ENCODE results near the gene GABRR1. TPM values are rescaled to one million over a fixed set of nuclear protein-coding genes. Genes with fewer than 3 reads are reported as not detected.
A peak's percentile ranks its signal among the peaks of the same experiment; 100 is the strongest.

The GABRR1 gene
- total and polyA plus RNA-seq, 2 of the 13 experiments (the other 11 are each of a cell fraction or from before 2014, with no cell fraction given): not detected

DNA sequence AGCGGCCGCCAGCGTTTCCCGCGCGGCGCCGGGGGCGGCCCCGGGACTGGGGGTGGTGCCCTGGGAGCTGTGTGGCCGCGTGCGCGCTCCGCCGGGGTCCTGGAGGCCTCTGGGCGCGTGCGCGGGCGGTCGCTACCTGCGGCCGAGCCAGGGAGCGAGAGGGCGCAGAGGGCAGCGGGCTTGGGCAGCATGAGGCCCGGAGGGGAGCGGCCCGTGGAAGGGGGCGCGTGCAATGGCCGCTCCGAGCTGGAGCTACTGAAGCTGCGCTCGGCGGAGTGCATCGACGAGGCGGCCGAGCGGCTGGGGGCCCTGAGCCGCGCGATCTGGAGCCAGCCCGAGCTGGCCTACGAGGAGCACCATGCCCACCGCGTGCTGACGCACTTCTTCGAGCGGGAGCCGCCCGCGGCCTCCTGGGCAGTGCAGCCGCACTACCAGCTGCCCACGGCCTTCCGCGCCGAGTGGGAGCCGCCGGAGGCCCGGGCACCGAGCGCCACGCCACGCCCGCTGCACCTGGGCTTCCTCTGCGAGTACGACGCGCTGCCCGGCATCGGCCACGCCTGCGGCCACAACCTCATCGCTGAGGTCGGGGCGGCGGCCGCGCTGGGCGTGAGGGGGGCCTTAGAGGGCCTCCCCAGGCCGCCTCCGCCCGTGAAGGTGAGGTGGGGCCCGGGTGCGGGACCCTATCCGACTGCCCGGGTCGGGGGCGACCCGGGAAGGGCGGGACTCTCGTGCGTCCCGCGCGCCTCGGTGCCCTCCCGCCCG lies 71.0 kb downstream of the GABRR1 start, which contains the start of gene PM20D2 (continued):
- TF ChIP-seq MEIS2 (CRISPR knock-in tag; IDR thresholded peaks at IDR 0.05): no peak
- TF ChIP-seq, protein P1, sequence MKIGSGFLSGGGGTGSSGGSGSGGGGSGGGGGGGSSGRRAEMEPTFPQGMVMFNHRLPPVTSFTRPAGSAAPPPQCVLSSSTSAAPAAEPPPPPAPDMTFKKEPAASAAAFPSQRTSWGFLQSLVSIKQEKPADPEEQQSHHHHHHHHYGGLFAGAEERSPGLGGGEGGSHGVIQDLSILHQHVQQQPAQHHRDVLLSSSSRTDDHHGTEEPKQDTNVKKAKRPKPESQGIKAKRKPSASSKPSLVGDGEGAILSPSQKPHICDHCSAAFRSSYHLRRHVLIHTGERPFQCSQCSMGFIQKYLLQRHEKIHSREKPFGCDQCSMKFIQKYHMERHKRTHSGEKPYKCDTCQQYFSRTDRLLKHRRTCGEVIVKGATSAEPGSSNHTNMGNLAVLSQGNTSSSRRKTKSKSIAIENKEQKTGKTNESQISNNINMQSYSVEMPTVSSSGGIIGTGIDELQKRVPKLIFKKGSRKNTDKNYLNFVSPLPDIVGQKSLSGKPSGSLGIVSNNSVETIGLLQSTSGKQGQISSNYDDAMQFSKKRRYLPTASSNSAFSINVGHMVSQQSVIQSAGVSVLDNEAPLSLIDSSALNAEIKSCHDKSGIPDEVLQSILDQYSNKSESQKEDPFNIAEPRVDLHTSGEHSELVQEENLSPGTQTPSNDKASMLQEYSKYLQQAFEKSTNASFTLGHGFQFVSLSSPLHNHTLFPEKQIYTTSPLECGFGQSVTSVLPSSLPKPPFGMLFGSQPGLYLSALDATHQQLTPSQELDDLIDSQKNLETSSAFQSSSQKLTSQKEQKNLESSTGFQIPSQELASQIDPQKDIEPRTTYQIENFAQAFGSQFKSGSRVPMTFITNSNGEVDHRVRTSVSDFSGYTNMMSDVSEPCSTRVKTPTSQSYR (CRISPR knock-in tag; IDR thresholded peaks at IDR 0.05; ENCODE audit: borderline replicate concordance): peak; percentile 48; the same call in 1 of the 2 replicates
- peak; percentile 90 for TF ChIP-seq ATF7-NPFF (CRISPR knock-in tag; IDR thresholded peaks at IDR 0.05; ENCODE audit: low read depth)
- TF ChIP-seq, protein P2, sequence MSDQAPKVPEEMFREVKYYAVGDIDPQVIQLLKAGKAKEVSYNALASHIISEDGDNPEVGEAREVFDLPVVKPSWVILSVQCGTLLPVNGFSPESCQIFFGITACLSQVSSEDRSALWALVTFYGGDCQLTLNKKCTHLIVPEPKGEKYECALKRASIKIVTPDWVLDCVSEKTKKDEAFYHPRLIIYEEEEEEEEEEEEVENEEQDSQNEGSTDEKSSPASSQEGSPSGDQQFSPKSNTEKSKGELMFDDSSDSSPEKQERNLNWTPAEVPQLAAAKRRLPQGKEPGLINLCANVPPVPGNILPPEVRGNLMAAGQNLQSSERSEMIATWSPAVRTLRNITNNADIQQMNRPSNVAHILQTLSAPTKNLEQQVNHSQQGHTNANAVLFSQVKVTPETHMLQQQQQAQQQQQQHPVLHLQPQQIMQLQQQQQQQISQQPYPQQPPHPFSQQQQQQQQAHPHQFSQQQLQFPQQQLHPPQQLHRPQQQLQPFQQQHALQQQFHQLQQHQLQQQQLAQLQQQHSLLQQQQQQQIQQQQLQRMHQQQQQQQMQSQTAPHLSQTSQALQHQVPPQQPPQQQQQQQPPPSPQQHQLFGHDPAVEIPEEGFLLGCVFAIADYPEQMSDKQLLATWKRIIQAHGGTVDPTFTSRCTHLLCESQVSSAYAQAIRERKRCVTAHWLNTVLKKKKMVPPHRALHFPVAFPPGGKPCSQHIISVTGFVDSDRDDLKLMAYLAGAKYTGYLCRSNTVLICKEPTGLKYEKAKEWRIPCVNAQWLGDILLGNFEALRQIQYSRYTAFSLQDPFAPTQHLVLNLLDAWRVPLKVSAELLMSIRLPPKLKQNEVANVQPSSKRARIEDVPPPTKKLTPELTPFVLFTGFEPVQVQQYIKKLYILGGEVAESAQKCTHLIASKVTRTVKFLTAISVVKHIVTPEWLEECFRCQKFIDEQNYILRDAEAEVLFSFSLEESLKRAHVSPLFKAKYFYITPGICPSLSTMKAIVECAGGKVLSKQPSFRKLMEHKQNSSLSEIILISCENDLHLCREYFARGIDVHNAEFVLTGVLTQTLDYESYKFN (CRISPR knock-in tag; conservative IDR thresholded peaks at IDR 0.05): peak; percentile 31
- no peak for TF ChIP-seq FOXA1 (IDR thresholded peaks at IDR 0.05)
- peak; percentile 37; the same call in 1 of the 2 replicates for TF ChIP-seq FOXA1 (CRISPR knock-in tag; IDR thresholded peaks at IDR 0.05)
- TF ChIP-seq, protein P3, sequence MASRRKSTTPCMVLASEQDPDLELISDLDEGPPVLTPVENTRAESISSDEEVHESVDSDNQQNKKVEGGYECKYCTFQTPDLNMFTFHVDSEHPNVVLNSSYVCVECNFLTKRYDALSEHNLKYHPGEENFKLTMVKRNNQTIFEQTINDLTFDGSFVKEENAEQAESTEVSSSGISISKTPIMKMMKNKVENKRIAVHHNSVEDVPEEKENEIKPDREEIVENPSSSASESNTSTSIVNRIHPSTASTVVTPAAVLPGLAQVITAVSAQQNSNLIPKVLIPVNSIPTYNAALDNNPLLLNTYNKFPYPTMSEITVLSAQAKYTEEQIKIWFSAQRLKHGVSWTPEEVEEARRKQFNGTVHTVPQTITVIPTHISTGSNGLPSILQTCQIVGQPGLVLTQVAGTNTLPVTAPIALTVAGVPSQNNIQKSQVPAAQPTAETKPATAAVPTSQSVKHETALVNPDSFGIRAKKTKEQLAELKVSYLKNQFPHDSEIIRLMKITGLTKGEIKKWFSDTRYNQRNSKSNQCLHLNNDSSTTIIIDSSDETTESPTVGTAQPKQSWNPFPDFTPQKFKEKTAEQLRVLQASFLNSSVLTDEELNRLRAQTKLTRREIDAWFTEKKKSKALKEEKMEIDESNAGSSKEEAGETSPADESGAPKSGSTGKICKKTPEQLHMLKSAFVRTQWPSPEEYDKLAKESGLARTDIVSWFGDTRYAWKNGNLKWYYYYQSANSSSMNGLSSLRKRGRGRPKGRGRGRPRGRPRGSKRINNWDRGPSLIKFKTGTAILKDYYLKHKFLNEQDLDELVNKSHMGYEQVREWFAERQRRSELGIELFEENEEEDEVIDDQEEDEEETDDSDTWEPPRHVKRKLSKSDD (CRISPR knock-in tag; IDR thresholded peaks at IDR 0.05; ENCODE audit: low read depth): peak; percentile 80; the same call in 1 of the 2 replicates
- peak; percentile 77; the same call in 1 of the 2 replicates for TF ChIP-seq ZFYVE20 (CRISPR knock-in tag; IDR thresholded peaks at IDR 0.05; ENCODE audit: borderline replicate concordance, low read depth)
- TF ChIP-seq, protein P4, sequence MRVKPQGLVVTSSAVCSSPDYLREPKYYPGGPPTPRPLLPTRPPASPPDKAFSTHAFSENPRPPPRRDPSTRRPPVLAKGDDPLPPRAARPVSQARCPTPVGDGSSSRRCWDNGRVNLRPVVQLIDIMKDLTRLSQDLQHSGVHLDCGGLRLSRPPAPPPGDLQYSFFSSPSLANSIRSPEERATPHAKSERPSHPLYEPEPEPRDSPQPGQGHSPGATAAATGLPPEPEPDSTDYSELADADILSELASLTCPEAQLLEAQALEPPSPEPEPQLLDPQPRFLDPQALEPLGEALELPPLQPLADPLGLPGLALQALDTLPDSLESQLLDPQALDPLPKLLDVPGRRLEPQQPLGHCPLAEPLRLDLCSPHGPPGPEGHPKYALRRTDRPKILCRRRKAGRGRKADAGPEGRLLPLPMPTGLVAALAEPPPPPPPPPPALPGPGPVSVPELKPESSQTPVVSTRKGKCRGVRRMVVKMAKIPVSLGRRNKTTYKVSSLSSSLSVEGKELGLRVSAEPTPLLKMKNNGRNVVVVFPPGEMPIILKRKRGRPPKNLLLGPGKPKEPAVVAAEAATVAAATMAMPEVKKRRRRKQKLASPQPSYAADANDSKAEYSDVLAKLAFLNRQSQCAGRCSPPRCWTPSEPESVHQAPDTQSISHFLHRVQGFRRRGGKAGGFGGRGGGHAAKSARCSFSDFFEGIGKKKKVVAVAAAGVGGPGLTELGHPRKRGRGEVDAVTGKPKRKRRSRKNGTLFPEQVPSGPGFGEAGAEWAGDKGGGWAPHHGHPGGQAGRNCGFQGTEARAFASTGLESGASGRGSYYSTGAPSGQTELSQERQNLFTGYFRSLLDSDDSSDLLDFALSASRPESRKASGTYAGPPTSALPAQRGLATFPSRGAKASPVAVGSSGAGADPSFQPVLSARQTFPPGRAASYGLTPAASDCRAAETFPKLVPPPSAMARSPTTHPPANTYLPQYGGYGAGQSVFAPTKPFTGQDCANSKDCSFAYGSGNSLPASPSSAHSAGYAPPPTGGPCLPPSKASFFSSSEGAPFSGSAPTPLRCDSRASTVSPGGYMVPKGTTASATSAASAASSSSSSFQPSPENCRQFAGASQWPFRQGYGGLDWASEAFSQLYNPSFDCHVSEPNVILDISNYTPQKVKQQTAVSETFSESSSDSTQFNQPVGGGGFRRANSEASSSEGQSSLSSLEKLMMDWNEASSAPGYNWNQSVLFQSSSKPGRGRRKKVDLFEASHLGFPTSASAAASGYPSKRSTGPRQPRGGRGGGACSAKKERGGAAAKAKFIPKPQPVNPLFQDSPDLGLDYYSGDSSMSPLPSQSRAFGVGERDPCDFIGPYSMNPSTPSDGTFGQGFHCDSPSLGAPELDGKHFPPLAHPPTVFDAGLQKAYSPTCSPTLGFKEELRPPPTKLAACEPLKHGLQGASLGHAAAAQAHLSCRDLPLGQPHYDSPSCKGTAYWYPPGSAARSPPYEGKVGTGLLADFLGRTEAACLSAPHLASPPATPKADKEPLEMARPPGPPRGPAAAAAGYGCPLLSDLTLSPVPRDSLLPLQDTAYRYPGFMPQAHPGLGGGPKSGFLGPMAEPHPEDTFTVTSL (CRISPR knock-in tag; IDR thresholded peaks at IDR 0.05; ENCODE audit: borderline replicate concordance): no peak
- TF ChIP-seq ZNF12 (CRISPR knock-in tag; IDR thresholded peaks at IDR 0.05): 0 out of 2 replicates have a peak, but pooled peaks have one; percentile 11
- TF ChIP-seq AKAP8 (CRISPR knock-in tag; IDR thresholded peaks at IDR 0.05): no peak; the same call in 1 of the 2 replicates
- TF ChIP-seq MED1 (CRISPR knock-in tag; IDR thresholded peaks at IDR 0.05): no peak
- no peak for TF ChIP-seq SP5 (CRISPR knock-in tag; IDR thresholded peaks at IDR 0.05; ENCODE audit: borderline replicate concordance, low read depth)
